HG03457 (cell line): ENCODE data around the gene EEF1B2.
"Not testable (repeated sequence)": the region's sequence is repeated elsewhere in the genome, so short reads cannot be mapped to it uniquely, and the experiment has no call there.

ENCODE experiments used
- ATAC-seq: cut with Tn5 transposase; IDR thresholded peaks from one replicate; pipeline ENCODE4 v1.9.1; 2021; ENCODE audit warnings: moderate number of reproducible peaks; ENCODE audit not compliant: unreplicated experiment

Gene EEF1B2

GRCh38 chr2:206159346-206160124 is at the start of gene EEF1B2, which contains the start of gene NDUFS1:
Gene EEF1B2, plus strand, starts transcription at chr2:206159895. Its CDS starts 85 bp downstream, at chr2:206159980.
Gene NDUFS1, minus strand, starts transcription at chr2:206159444. Its CDS starts 5,766 bp downstream, at chr2:206153678.
- ATAC-seq: peak; percentile 88

GRCh38 chr2:206112108-206112507 is 47.6 kb upstream of the EEF1B2 start:
- no peak for ATAC-seq

DNA sequence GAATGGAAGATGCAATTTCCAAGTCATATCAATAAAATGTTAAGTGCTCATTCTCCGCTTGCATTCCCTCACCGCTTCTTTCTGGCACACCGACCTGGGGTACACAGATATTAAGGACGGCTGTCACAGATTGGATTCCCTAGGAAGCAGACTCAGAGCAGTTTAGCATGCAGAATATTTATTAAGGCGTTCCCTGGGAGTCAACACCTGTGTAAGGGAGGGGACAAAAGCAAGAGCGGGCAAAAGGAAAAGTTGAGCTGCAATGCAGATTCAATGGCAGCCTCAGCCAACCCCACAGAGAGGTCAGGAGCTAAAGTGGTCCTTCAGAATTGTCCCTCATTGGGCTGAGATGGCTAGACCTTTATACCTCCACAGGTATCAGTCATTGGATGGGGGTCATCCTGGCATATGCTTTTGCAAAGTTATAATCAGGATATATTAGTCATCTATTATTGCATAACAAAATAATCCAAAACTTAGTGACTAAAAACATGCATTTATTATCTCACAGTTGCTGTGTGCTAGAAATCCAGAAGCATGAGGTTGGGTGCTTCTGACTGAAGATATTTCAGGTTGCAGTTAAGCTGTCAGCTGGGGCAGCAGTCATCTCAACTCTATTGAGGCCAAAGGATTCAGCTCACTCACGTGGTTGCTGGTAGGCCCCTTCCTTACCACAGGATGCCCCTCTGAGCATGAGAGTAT is 46.7 kb upstream of the EEF1B2 start:
- ATAC-seq: no peak

DNA sequence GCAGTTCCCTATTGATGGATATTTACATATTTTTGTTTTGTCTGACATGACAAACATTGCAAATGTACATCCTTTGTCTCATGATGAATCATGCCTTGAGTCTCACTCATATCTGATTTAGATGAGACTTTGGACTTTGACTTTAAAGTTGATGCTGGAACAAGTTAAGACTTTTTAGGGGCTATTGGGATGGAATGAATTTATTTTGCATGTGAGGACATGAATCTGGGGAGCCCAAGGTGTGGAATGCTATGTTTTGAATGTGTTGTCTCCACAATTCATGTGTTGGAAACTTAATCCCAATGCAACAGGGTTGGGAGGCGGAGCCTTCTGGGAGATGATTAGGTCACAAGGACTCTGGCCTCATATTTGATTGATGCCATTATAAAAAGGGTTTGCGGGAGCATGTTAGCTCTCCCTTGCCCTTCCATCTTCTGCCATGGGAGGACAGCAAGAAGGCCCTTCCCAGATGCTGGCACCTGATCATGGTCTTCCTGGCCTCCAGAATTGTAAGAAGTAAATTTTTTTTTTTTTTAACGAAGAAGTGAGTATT is 44.6 kb upstream of the EEF1B2 start:
- ATAC-seq: no peak

GRCh38 chr2:206116278-206116677 is 43.4 kb upstream of the EEF1B2 start:
- no peak for ATAC-seq

DNA sequence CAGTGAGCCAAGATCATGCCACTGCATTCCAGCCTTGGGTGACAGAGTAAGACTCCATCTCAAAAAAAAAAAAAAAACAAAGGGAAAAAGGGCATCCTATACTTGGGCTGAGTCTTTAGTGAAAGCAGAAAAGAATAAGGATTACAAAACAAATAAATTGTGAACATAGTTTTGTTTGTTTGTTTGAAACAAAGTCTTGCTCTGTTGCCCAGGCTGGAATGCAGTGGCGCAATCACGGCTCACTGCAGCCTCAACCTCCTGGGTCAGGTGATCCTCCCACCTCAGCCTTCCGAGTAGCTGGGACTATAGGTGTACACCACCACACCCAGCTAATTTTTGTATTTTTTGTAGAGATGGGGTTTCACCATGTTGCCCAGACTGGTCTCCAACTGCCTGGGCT is 37.1 kb upstream of the EEF1B2 start:
- not testable (repeated sequence) for ATAC-seq

DNA sequence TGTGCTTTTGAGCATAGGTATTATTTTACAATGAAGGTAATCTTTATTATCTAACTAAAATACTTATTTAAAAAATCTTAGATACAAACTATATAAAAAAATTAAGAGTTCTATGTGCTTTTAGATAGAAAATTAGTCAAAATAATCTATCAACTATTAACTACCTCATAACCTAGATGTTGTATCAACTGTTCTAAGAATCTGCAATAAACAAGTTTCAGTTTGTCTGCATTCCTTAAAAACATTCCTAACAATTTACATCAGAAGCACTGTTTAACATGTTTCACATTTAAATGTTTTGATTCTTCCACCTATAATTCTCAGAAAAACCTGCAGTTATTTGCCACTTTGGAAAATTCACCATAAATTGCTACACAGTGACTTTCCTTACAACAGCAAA is 33.8 kb upstream of the EEF1B2 start:
- no peak for ATAC-seq

DNA sequence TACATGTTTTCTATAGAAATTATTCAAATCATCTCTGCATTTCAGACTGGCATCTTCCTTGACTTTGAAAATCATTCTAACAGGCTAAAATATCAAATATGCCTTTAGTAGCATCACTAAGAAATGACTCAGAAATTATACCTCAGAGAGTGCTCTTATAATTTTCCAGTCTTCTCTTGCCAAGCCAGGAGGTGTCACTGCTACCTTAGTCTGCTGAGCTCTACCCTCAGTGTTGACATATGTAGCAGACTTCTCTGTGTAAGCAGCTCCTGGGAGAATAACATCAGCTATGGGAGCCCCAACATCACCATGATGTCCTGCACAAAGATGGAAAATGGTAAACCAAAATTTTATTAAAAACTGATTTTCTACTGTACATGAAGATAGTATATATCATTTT is 32.0 kb upstream of the EEF1B2 start:
- no peak for ATAC-seq

- no peak for ATAC-seq
Observed at GRCh38 chr2:206143451-206143850, 16.2 kb upstream of the EEF1B2 start.

DNA sequence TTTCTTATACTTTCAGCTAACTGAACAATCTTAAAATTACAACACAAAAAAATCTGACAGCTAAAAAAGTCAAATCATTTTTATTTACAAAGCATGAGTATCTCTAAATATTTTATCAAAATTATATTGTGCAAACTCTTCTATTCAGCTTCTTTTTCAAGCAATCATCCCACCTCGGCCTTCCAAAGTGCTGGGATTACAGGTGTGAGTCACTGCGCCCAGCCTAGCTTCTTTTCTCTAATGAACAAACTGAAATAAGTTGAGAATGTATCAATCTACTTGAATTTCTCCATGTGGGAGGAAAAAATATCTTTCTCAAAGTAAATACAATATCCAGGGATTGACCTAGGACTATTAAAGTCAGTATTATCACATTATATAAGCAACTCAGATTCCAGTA is 15.3 kb upstream of the EEF1B2 start:
- no peak for ATAC-seq

- ATAC-seq: no peak
Observed at GRCh38 chr2:206145665-206146064, 14.0 kb upstream of the EEF1B2 start.

- no peak for ATAC-seq
Observed at GRCh38 chr2:206149330-206149729, 10.4 kb upstream of the EEF1B2 start.

GRCh38 chr2:206150168-206150567 is 9.5 kb upstream of the EEF1B2 start:
- no peak for ATAC-seq

GRCh38 chr2:206150631-206151030 is 9.1 kb upstream of the EEF1B2 start:
- no peak for ATAC-seq

DNA sequence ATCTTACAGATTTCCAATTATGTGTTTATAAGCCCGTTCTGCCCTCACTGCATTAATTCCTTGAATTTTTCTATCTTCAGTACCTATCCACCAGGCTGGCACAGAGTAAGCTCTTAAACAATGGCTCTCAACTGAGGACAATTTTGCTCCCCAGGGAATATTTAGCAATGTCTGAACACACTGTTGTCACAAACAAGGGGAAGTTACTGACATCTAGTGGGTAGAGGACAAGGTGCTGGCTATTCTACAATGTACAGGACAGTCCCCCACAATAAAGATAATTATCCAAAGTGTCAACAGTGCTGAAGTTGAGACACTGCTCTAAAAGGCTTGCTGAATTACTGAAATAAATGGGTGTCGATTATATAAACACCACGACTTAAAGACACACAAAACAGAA is 5.5 kb upstream of the EEF1B2 start:
- ATAC-seq: no peak

GRCh38 chr2:206157014-206157413 is 2.7 kb upstream of the EEF1B2 start:
- ATAC-seq: not testable (repeated sequence)

- peak; percentile 12 for ATAC-seq
Observed at GRCh38 chr2:206158563-206159345, 941 bp upstream of the EEF1B2 start.

- peak; percentile 35 for ATAC-seq
Observed at GRCh38 chr2:206160125-206160806, 571 bp downstream of the EEF1B2 start.

DNA sequence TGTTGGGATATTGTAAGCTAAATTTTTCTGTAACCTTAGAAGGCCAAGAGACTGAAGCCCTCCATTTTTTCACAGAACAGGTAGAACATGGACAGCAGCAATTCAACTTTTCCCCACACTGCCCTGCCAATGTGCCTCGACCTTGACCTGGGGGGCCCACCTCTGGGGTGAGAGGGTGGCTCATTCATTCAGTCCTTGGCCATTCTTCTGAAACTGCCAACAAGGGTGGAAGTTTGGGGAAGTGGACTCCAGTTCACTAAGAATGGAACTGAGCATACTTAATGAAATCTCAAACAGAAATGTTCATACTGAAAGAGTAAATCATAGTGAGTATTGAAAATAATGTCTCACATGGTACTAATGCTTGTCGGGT is 1.1 kb downstream of the EEF1B2 start:
- ATAC-seq: no peak

GRCh38 chr2:206162401-206162800 is 2.7 kb downstream of the EEF1B2 start:
- ATAC-seq: not testable (repeated sequence)
